HG03460 (cell line): ENCODE measurements around the gene CAMTA1.

Experiments
- ATAC-seq: cut with Tn5 transposase; IDR thresholded peaks from one replicate; pipeline ENCODE4 v1.9.1; 2021; ENCODE audit not compliant: unreplicated experiment

CAMTA1 gene

GRCh38 chr1:7572654-7573152 is 787.4 kb downstream of the CAMTA1 start:
- ATAC-seq, result no peak

GRCh38 chr1:7573481-7573880 is 788.2 kb downstream of the CAMTA1 start:
- no peak for ATAC-seq

DNA sequence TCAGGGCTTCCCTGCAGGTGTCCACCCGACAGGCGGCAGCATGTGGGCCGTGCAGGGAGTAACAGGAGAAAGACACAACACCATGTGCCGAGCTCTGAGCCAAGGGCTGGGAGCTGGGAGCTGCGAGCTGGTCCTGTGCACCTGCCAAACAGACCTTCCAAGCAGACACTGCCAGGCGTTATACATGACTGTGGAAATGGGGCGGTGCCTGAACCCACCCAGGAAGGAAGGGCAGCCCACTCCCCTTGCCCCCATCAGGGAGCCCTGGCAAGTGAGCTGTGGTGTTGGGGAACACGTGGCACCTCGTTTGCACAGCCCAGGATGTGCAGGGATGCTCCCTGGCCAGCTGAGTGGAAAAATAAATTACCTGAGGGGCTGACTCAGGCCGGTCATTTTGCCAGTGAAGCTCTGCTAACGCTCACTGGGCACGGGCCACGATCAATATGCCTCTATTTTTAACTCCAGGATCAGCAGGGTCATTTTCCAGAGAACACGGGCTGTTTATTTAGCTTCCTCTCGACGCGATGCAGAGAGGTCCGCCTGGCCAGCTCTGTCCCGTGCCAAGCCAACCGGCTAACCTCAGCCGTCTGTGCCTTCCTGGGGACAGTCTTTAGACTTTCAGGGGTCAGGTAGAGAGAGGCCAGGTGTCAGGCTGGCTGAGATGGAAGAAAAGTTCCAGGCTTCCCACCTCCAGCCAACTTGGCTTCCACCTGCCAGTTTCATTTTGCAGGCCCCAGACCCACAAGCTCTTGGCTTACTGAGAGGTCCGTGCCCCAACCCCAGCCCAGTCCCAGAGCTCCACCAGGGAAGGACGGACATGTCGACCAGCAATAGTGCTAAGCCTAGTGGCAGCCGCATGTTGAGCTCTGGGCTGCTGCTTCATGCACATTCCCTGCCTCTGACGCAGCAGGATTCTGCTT is 789.1 kb downstream of the CAMTA1 start:
- no peak for ATAC-seq

DNA sequence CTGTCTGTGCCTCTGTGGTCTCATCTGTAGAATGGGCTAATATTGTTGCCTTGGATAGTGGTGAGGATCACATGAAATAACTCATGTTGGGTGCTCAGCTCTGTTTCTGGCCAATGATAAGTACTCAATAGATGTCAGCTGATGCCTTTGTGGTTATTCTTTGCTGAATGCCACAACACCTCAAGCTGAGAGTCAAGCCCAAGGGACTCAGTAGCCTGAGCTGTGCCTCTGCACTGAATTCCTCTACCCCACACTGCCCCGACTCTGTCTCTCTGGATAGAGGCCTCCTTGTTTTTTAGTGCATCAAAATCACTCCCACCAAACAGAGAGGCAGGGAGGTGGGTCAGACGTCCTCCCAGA is 789.8 kb downstream of the CAMTA1 start:
- ATAC-seq, result no peak

DNA sequence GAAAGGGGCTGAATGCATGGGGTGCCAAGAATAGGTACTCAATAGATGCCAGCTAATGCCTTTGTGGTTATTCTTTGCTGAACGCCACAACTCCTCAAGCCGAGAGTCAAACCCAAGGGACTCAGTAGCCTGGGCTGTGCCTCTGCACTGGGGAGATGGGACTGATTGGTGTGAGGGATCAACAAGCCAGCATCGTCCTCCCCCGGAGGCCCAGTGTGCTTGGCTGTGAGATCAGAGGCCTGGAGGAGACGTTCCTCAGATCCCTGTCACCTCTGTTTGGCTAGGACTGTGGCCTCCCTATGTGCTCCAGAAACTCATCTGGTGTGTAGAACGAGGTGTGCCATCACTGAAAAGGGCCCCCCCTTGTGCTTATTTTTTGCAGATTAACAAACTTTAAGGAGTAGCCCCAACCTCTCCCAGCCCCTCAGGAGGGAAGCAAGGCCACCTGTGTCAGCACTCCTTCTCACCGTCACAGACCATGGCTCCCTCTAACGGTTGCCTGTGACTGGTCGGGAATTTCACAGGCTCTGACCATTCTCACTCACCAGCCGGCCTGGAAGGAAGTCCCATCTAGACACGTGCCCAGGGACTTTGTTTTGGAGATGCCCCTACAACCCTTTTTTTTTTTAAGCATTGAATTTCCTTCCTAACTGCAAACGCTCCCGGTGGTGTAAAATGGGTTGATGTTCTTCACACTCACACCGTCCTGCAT is 791.8 kb downstream of the CAMTA1 start:
- ATAC-seq, result no peak

DNA sequence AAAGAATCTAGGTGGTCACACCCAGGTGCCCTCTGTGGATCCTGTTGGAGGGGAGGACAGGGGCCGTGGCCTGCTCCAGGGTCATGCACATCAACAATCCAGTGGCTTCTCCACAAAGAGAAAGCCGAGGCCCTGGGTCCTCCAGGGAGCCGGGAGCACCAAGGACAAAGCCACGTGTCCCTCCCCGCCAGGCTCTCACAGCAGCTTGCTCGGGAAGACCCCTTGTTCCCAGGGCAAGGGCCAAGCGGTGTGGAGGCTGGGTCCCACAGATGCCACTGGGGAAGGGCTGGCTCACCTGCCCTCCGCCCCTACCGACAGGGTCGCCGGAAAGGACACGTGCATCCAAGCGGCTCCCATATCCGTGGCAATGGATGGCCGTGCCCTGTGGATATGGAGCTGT is 793.0 kb downstream of the CAMTA1 start:
- ATAC-seq, result no peak

- ATAC-seq, result no peak
These were observed 793.8 kb downstream of the CAMTA1 start for GRCh38 chr1:7579016-7579415.

DNA sequence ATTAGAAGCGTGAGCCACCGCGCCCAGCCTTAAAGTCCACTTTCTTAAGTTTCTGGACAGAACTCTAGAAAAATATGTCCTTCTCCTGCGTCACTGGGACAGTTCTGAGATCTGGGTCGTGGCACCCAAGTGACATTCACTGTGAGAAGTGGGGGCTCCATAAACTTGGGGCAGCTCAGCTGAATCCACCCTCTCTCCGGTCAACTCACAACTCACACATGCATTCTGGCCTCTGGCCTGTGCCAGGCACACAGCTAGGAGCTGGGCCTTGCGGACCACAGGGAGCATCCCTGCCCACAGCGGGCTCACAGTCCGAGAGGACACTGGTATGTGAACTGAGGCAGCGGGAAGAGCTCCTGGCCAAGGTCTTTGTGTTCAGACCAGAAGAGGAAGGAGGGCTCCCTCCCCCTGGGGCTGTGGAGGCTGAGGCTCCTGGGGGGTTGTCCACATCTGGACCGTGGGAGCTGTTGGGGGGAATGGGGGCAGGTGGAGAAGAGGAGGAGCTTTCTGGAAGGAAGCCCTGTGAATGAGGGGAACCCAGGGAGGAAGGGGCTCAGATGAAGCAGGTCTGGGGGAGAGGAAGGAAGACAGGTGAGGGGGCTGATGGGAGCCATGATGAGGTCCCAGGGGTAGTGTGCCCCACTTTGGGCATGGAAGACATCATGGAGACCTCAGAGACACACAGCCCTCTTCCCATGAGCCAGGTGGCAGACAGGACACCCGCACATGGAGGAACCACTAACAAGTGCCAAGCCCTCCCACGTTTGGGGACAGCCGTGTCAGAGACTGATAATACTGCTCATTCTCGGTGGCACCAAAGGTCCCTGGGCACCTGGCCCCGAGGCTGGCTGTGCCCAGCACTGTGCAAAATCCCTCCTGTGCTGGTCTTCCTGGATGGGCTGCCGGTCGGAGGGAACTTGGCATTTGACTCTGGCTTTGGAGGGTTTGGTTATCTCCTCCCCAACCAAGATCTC is 794.9 kb downstream of the CAMTA1 start:
- no peak for ATAC-seq

GRCh38 chr1:7580923-7581753 is 795.9 kb downstream of the CAMTA1 start:
- no peak for ATAC-seq

GRCh38 chr1:7581754-7582459 is 796.7 kb downstream of the CAMTA1 start:
- no peak for ATAC-seq

GRCh38 chr1:7582460-7582972 is 797.3 kb downstream of the CAMTA1 start:
- no peak for ATAC-seq

DNA sequence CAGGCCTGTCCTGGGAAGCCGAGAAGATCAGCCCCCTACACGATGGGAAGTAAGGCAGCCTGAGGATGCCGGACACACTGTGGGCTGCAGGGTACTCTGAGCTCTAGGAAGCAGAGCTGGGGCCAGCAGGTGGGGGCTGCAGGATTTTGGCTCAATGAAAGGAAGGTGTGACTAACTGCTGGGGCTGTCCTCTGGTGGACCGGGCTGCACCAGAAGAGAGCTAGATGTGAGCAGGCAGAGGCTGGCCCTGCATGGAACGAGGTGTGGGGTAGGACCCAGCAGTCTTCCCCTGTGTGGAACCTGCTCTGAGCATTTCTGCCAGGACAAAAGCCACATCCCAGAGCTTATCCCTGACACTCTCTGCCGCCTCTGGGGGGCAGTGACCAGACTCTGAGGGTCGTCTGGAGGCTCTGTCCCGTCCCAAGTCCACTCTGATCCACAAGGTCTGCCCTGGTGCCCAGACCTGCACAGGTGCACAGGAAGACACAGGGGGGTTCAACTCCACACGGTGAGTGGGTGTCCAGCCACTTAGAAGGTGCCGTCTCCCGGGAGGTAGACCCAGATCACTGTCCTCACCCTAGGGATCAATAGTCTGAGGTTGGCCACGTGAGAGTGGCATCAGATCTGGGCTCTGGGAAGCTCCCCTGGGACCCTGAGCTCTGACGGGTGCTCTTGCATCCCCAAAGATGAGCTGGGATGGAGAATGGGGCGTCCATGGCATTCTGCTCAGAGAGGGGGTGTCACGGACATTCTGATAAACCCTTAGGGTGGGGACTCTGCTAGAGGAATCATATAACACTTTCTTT is 798.2 kb downstream of the CAMTA1 start:
- no peak for ATAC-seq

DNA sequence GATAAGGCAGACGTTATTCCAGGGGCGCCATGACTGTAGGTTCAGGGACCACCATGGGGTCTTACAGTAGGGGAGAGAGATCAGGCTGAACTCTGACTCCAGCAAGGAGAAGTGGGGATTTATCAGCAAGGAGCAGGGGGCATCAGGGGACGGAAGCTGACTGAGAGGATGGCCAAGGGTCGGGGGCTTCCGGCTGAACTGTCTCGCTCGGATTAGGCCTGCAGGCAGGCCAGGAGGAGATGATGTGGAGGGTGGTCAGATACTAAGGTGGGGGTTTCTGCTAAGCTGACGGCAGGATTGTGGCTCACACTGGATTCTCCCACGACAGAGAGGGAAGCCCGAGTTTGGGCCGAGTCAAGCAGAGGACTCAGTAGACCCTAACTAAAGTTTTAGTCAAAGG is 798.9 kb downstream of the CAMTA1 start:
- no peak for ATAC-seq

- no peak for ATAC-seq
These were observed 799.4 kb downstream of the CAMTA1 start for GRCh38 chr1:7584643-7585042.

DNA sequence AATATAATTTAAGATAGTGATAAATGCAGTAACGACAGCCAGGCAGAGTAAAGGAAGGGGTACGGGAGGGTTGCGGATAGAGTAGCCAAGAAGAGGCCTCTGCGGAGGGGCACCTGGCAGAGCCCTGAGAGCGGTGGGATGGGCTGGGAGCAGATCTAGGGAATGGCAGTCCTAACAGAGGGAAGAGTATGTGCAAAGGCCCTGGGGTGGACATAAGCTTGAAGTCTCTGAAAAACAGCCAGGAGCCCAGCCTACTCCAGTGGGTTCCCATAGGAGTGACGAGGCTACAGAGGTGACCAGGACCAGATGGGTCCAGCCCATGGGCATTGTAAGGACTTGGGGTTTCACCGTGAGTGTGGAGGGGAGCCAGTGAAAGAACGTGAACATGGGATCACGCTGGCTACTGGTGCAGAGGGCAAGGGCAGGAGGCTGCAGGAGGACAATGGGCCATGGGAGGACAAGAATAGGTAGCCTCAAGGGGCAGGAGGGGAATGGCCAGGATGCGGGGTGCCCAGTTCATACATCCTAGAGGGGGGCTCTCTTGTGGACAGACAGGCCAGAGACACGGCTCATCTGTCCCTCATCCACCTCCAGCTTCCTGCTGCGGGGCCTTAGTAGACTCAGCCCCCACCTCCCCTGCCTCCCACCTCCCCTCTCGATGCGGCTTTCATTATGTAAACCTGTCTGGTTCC is 800.1 kb downstream of the CAMTA1 start:
- ATAC-seq, result no peak

DNA sequence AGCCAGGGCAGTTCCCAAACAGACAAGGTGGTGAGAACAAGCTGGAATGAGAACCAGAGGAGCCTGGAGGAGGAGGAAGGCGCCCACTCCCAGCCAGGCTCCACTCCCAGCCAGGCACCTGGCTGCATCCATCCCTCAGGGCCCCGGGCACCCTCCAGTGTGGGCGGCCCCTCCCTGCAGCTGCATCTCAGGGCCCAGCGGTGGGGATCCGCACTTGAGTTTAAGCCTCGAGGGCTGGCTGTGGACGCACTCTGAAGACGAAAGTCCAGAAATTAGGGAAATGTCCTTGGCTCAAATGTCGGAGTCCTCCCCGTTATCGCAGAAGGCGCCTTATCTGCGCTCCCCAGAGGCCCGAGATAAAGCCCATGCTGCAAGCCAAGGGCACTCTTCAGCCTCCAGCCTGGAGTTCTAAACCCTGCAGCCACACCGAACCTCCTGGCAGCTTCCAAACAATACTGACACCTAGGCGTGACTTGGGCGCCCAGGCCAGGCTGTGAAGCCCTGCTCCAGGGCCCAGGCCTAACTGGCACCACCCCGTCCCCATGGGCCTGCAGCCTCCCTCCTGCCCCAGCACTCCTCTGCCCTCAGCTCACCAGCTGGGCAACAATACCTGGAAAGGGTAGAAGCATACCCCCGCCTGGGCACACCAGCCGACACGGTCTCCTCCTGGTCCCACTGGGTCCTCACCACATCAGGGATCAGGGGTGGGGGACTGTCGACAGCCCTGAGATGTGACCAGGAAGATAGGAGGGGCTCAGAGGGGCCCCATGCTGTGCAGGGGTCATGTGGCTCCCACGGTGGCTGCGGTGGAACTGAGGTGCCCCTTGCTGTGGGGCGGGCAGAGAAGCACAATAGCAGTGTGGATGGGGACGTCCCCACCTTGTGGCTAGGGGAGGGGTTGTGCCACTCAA is 801.0 kb downstream of the CAMTA1 start:
- no peak for ATAC-seq
